ENCODE data around the gene SLC8B1.

SLC8B1 gene

GRCh38 chr12:113318900-113319628 lies 15.8 kb downstream of the SLC8B1 start:
- no peak for DNase-seq (ENCODE audit: low read depth)

GRCh38 chr12:113318046-113318656 lies 16.8 kb downstream of the SLC8B1 start:
- DNase-seq (ENCODE audit: low read depth), result no peak

- no peak for DNase-seq (ENCODE audit: low read depth)
Measured at GRCh38 chr12:113317122-113317521, 17.8 kb downstream of the SLC8B1 start.

- no peak for DNase-seq (ENCODE audit: low read depth)
Measured at GRCh38 chr12:113316155-113316554, 18.8 kb downstream of the SLC8B1 start.

GRCh38 chr12:113315358-113315757 lies 19.6 kb downstream of the SLC8B1 start:
- no peak for DNase-seq (ENCODE audit: low read depth)

- DNase-seq (ENCODE audit: low read depth), result no peak
Measured at GRCh38 chr12:113314121-113314529, 20.8 kb downstream of the SLC8B1 start.

- DNase-seq (ENCODE audit: low read depth), result no peak
Measured at GRCh38 chr12:113310489-113310888, 24.4 kb downstream of the SLC8B1 start.

GRCh38 chr12:113306382-113306781 lies 28.5 kb downstream of the SLC8B1 start:
- no peak for DNase-seq (ENCODE audit: low read depth)

- no peak for DNase-seq (ENCODE audit: low read depth)
Measured at GRCh38 chr12:113305281-113305856, 29.5 kb downstream of the SLC8B1 start.

GRCh38 chr12:113302886-113303640 lies 31.8 kb downstream of the SLC8B1 start:
- DNase-seq (ENCODE audit: low read depth), result no peak

- DNase-seq (ENCODE audit: low read depth), result no peak
Measured at GRCh38 chr12:113302466-113302865, 32.4 kb downstream of the SLC8B1 start.

- DNase-seq (ENCODE audit: low read depth), result no peak
Measured at GRCh38 chr12:113301811-113302210, 33.1 kb downstream of the SLC8B1 start.

- no peak for DNase-seq (ENCODE audit: low read depth)
Measured at GRCh38 chr12:113299619-113300237, 35.2 kb downstream of the SLC8B1 start.

GRCh38 chr12:113298861-113299545 lies 35.9 kb downstream of the SLC8B1 start:
- DNase-seq (ENCODE audit: low read depth), result no peak

GRCh38 chr12:113298472-113298817 lies 36.5 kb downstream of the SLC8B1 start:
- DNase-seq (ENCODE audit: low read depth), result no peak

- DNase-seq (ENCODE audit: low read depth), result no peak
Measured at GRCh38 chr12:113297621-113298471, 37.1 kb downstream of the SLC8B1 start.

- DNase-seq (ENCODE audit: low read depth), result no peak
Measured at GRCh38 chr12:113297214-113297587, 37.7 kb downstream of the SLC8B1 start.

- DNase-seq (ENCODE audit: low read depth), result no peak
Measured at GRCh38 chr12:113296557-113297213, 38.2 kb downstream of the SLC8B1 start.

GRCh38 chr12:113295886-113296556 lies 38.9 kb downstream of the SLC8B1 start:
- no peak for DNase-seq (ENCODE audit: low read depth)

- DNase-seq (ENCODE audit: low read depth), result no peak
Measured at GRCh38 chr12:113293100-113293499, 41.8 kb downstream of the SLC8B1 start.
